HG03520 (cell line): ENCODE data around the gene POLR2L.

Experiments
- ATAC-seq: cut with Tn5 transposase; IDR thresholded peaks from one replicate; pipeline ENCODE4 v1.9.1; 2021; ENCODE audit warnings: mild to moderate bottlenecking, moderate library complexity; ENCODE audit not compliant: unreplicated experiment

POLR2L gene

DNA sequence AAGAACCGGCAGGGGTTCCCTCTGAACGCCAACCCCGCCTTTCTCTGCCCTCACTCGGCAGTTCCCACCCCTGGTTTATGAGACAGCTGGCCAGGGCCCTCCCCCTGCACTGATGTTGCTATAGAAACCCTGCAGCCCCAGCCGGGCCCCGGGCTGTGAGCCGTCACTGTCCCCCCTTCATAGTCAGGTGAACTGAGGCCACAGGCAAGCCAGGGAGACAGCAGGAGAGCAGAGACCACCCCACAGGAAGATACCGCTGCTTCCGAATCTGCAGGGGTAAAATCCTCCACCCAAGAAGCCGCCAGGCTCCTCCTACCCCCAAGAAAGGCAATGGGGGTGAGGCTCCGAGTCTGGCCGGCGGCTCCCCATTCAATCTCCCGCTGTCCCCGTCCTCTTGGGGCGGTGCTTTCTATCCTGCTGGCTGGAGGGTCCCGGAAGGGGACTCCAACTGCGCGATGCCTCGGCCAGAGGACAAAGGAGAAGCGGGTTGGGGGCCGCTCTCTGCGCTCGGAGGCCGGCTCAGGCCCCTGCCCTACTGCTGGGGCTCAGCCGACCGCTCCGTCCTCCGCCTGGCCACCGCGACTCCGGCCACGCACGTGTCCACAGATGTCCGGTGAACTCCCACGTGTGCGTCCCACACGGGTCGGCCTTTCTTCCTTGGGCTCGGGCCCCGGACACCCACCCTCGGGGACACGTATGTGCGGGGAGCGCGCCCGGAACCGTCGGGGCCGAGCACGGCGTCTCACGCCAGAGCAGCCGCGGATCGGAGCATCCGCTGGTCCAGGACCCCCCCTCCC is 44.8 kb downstream of the POLR2L start:
- peak; percentile 39 for ATAC-seq

DNA sequence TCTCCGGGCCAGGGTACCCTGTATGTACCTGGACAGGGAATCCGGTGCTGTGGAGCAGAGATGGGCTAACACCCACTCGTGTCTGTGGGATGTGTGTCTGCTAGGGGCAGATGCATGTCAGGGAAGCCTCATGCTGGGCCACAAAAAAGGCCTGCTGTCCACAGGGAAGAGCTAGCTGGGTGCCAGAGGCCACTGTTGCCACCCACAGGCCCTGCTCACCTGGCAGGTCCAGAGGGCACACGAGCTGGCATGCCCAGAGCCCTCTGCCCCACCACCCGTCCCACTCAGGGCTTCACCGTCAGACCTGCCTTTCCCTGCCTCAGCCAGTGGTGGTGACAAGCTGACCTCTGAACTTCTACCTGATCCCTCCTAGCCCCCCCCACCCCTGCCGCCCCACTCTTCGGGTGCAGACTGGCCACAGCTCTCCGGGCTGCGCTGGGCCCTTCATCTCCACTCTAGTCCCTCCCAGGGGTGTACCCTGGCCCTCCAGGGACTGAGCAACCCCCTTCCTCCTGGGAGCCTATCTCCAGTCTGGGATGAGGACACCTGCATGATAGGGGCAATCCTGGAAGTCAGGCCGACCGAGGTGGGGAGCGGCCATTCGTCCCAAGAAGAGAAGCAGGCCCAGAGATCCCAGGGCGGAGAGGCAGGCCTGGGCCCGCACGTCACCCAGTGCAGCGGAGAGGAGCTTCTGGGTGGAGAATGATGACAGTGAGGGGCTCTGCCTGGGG is 45.6 kb downstream of the POLR2L start:
- ATAC-seq = no peak

DNA sequence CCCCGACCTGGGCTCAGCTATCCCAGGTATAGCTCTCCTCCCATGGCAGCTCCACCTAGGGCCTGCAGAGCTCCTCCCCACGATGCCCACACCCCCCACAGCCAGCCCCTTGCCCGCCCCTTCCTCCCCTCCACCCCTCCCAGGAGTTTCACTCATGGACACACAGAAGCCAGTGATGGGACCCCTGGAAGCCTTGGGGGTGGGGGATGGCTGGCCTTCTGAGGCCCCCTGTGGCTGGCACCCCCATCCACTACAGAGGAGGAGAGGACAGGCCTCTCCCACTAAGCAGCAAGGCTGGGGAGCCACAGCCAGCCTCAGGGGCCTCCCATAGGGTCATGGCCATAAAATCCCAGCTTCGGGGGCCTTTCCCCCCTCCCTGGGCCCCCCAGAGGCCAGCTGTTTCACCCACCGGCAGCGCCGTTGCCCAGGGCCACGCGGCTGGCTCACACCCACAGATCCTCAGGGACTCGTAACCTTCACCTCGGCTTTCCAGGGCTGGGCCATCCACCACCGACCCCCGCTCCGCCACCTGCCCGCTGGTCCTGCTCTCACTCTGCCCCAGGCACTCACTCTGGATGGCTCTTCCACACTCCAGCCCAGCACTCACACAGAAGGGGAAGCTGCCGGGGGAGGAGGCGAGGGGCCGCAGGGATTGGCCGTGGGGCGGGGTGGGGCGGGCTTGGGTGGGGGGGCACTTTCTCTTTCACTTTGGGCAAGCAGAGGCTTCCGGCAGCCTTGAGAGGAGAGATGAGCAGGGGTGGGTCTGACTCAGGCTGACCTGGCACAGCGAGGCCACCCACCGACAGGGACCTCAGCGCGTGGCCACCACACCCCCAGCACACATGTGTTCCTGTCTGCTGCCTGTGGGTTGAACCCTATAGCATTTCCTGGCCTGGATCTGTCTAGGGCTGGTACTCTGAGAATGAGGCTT is 46.4 kb downstream of the POLR2L start:
- ATAC-seq = peak; percentile 31

DNA sequence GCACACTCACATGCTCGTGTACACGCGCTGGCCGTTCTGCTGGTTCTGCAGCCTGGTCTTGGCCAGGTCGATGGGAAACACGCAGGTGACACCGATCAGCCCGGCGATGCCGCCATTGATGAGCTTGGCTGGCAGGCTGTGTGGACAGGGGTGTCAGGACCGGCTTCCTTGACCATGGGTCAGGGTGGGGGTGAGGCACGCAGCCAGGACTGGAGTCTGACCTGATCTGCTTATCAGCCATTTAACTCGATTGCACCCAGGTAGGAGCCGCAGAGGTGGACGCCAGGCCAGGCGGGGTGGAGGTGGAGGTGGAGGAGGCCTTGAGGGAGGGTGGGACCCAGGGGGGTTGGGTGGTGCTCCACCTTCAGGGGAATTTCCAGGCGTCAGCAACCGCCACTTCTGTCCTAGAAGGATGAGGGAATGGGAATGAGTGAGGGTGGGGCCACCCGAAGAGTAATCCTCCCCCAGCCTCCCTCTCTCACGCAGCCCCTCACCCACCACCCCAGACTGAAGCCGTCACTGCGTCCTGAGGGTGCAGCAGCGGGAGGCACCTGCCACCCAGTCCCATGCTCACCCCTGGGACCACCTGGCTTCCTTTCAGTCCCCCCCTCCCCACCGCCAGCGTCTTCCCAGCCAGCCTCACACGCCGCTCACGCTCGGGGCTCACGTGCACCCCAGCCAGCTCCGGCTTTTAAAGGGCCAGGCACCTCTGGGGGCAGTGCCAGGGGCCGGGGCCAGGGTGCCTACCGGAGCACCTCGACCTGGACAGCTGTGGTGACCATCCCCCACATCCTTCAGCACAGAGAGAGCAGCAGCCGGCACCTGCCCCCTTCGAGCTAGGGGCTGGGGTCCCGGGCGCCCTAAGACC is 47.3 kb downstream of the POLR2L start:
- ATAC-seq = no peak

DNA sequence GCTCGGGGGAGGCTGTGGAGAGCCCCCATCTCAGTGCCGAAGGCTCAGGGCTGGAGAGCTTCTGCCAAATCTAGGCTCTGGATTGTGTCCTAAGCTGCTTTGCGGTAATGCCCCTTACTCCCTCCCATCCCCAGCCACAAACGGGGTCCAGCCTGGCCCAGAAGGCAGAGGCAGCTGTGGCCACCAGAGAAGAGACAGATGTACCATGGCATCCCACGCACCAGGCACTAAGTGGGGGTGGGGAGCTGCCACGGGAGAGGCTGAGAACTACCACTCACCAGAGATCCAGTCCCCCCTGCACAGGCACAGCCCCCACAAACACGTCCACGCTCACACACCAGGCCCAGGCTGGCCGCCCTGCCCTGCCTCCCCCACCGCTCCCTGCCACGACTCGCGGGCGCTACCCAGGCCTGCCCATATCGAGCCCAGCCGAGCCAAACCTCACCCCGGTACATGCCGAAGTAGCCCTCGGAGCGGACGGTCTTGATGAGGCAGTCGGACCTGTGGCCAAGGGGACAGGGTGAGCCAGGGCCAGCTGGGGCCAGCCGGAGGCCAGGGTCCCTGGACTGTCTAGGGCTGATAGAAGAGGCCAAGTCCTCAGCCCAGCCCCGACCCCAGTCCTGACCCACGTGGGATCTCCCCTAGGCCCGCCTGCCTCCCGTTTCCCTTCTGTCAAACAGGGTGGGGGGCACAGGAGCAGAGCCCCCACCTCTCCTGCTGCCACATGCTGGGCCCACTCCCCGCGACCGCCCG is 48.1 kb downstream of the POLR2L start:
- no peak for ATAC-seq

DNA sequence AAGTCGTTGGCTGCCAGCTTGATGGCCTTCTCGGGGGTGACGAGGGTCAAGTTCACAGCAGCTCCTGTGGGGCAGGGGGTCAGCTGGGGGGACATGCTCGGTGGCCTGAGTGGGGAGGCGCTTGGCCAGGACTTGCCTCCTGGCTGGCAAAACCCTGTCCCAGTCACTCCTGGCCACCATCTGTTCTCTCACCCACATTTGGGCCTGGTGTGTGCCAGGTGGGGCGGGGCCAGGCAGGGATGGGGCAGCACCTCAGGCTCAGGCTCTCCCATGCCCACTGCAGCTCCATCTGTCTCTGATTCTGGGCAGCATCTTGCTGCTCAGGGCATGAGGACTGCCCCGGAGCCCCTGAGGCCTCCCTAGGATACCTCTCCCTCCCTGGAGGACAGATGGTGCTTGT is 48.8 kb downstream of the POLR2L start:
- no peak for ATAC-seq

DNA sequence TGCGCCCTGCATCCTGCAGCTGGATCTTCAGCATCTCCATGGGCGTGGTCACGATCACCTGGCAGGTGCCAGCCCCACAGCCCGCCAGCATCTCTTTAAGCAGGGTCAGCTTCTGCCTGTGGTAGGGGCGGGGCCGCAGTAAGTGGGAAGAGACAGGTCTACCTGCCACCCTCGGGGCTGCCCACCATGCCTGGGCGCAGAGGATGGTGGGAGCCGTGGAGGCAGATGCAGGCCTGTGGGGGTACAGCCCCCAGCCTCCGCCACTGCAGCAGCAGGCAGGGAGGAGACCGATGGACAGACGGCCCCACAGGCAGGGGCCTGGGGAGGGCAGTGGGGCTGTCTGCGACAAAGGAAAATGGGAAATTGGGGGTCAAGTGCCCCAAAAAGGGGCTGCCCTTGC is 49.5 kb downstream of the POLR2L start:
- no peak for ATAC-seq

DNA sequence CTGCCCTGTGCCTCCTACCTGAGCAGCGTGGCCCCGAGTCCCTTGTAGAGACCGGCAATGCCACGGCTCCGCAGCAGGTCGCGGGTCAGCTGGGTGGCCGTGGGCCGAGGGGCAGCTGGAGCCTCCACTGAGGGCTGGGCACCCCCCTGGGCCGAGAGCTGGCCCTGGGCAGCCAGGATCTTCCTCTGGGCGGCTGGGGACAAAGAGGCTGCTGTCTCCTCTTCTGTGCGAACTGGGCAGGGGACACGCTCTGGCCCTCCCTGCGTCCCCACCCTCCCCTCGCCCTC is 49.9 kb downstream of the POLR2L start:
- ATAC-seq = no peak

DNA sequence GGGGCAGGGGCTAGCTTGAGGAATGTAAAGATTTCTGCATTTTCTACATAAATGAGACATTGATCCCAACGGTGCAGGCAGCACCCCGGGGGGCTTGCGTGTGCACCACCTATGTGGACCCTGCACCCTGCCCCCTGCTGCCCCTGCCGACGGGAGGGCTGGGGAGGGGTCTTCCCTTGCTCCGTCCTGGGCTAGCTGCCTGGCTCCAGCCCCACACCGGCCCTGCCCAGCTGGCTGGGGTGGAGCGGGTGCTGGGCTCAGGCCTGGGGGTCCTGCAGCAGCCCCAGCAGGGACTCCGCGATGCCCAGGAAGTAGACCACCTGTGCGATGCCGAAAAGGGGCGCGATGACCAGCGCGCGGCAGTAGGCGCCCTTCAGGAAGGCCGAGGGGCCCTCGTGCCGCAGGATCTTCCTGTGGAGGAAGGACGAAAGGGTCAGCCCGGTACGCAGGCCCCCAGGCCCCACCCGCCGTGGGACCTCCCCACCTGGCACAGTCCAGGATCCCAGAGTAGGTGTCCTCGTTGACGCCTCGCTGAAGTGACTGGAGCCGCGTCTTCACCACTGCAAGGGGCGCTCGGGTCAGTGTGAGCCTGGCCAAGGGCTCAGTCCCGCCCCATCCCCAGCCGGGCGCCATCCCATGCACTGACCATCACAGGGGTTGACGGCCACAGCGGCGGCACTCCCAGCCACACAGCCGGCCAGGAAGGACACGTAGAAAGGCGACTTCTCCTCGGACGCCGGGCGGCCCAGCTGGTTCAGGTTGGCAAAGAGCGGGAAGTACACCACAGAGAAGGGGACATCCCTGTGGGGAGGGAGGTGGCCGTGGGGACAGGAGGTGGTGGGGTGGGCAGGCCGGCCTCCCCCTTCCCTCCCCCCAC is 50.4 kb downstream of the POLR2L start:
- no peak for ATAC-seq

DNA sequence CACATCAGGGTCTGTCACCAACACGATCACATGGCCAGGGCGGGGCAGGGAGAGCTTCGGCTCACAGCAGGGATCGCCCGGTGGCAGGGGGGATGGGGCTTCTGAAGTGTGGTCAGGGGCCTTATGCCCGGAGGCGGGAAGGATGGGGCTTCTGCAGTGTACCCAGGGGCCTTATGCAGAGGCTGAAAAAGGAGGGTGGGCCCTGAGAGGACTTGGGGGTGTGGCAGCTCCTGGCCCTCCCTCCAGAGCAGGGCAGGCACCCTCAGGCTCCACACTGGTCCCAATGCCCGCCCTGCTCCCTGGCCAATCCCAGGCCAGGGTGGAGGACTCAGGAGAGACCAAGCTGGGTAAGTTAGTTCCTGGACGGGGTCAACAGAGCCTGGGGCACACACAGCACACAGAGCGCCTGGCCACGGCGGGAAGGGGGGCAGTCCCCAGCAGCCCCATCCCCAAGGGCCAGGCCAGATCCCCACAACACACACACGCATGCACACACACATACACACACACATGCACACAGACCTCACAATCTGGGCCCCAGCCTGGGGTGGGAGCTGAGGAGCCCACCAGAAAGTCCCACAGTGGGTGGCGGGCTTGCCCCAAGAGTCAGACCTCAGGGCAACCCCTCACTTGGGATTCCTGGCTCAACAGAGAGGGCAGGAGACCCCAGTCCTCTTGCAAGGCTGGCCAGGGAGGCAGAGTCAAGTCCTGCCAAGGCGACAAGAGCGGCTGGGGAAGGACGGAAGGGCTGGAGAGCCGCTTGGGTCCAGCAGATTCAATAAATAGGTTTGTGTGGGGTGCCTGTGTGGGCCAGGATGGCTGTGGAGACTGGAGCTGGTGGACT is 51.4 kb downstream of the POLR2L start:
- ATAC-seq = no peak

DNA sequence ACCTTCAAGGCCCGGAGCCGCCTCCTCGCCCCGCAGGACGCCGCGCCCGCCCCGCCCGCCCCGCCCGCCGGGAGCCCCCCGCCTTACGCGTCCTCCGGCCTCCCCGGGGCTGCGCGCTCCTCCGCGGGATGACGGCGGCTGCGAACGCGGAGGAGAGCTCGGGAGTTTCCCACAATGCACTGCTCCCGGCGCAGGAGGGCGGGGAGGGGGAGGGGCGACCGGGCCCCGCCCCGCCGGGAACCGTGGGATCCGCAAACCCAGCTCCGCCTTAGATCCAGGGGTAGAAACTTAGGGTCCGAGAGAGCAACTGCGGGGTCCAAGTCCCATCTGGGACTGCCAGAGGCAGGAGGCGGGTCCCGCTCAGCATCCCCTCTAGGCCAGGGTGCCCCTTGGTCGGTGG is 52.4 kb downstream of the POLR2L start, which contains the start of gene CEND1:
Gene CEND1 (minus strand): TSS at position 148 of the 400 bp plus-strand sequence. CDS start 1,514 bp downstream, outside the sequence.
- no peak for ATAC-seq
